AG08396 (cell line): Measurements from ENCODE around the gene ZNF718.
"Not testable (repeated sequence)": the region's sequence is repeated elsewhere in the genome, so short reads cannot be mapped to it uniquely, and the experiment has no call there.

Experiments
- DNase-seq: peaks from one replicate; pipeline ENCODE4 v3.0.0; 2012; ENCODE audit warnings: low spot score, mixed read lengths

ZNF718 gene

GRCh38 chr4:161496-162284, 37.4 kb downstream of the ZNF718 start:
- no peak for DNase-seq

GRCh38 chr4:169640-170039, 45.3 kb downstream of the ZNF718 start:
- DNase-seq: not testable (repeated sequence)

GRCh38 chr4:171318-171717, 47.0 kb downstream of the ZNF718 start:
- DNase-seq: not testable (repeated sequence)

GRCh38 chr4:173666-174314, 49.5 kb downstream of the ZNF718 start:
- no peak for DNase-seq

- no peak for DNase-seq
Observed at GRCh38 chr4:175986-176385, 51.7 kb downstream of the ZNF718 start.

- DNase-seq: no peak
Observed at GRCh38 chr4:176995-177394, 52.7 kb downstream of the ZNF718 start.

- DNase-seq: not testable (repeated sequence)
Observed at GRCh38 chr4:182225-182624, 57.9 kb downstream of the ZNF718 start.

GRCh38 chr4:188091-188490, 63.8 kb downstream of the ZNF718 start:
- DNase-seq: no peak

- DNase-seq: not testable (repeated sequence)
Observed at GRCh38 chr4:195159-195558, 70.9 kb downstream of the ZNF718 start.

- no peak for DNase-seq
Observed at GRCh38 chr4:200936-201335, 76.6 kb downstream of the ZNF718 start.

- not testable (repeated sequence) for DNase-seq
Observed at GRCh38 chr4:202822-203221, 78.5 kb downstream of the ZNF718 start.

GRCh38 chr4:205097-205756, 80.9 kb downstream of the ZNF718 start:
- no peak for DNase-seq

- DNase-seq: no peak
Observed at GRCh38 chr4:206054-206453, 81.8 kb downstream of the ZNF718 start.

GRCh38 chr4:208416-209096, 84.3 kb downstream of the ZNF718 start:
- DNase-seq: not testable (repeated sequence)

GRCh38 chr4:211033-211511, 86.8 kb downstream of the ZNF718 start:
- no peak for DNase-seq

GRCh38 chr4:212438-213188, 88.3 kb downstream of the ZNF718 start:
- peak; percentile 91 for DNase-seq

- DNase-seq: not testable (repeated sequence)
Observed at GRCh38 chr4:213189-213535, 88.9 kb downstream of the ZNF718 start.
